ENCODE measurements around the gene NFATC2IP. TPM values are rescaled to one million over a fixed set of nuclear protein-coding genes. Genes with fewer than 3 reads are reported as not detected.

Gene NFATC2IP
- polyA plus RNA-seq, 2 of the 4 experiments (the other 2 are of a cell fraction): 29.7 to 32.2 TPM

- under 1% methylated on average over 24 of the region's 60 CpGs for WGBS (ENCODE audit: missing lambda C conversion rate)
- Histone ChIP-seq H3K4me2 (peak within 1 kb of the TSS; percentile 75), H3K9me3 (no peaks in the 10 kb centered on the region), H3K27ac (peak within 1 kb of the TSS; percentile 87 to 88), H3K4me1 (peaks cover 9% of the 10 kb centered on the region; the same call in 2 of the 3 replicates), H3K4me3 (peak within 1 kb of the TSS; percentile 65)
- FAIRE-seq (no peak), ATAC-seq (peak; percentile 84 to 91), DNase-seq (ENCODE audit: low read depth in 1 of 2, low spot score in 1 of 2) (peak; percentile 97 to 98)
- CTCF ChIA-PET: interaction anchor here (0.5 to 2.6 kb wide), 16 partner anchors 8 to 750 kb away, joined by 3 to 15 read pairs (median 4); partner anchors contain the start of gene LAT
- POLR2A ChIA-PET: interaction anchor here (0.7 to 1.3 kb wide), 6 partner anchors 10 to 152 kb away, joined by 3 to 5 read pairs (median 3); partner anchors contain the start of genes ATXN2L, LAT and NFATC2IP
- TF ChIP-seq ZSCAN20 (CRISPR knock-in tag; IDR thresholded peaks at IDR 0.05) (no peak), RCOR1 (IDR thresholded peaks at IDR 0.05; ENCODE audit: low read depth, low read length) (no peak), TP53 (CRISPR knock-in tag; IDR thresholded peaks at IDR 0.05) (no peak), PBX3 (IDR thresholded peaks at IDR 0.05) (peak; percentile 70), BCL3 (IDR thresholded peaks at IDR 0.05) (peak; percentile 77; the same call in 2 of the 3 replicates), CHD2 (IDR thresholded peaks at IDR 0.05; ENCODE audit: low read length, partially characterized antibody) (no peak), RFX5 (IDR thresholded peaks at IDR 0.05) (no peak), KDM1A (IDR thresholded peaks at IDR 0.05; ENCODE audit: low read depth) (no peak), MAX (IDR thresholded peaks at IDR 0.05) (peak; percentile 95), EP300 (IDR thresholded peaks at IDR 0.05) (no peak; a peak in 1 of 5 replicates), POLR2A (IDR thresholded peaks at IDR 0.05; ENCODE audit: low read length) (peak; percentile 69), FOSB (CRISPR knock-in tag; IDR thresholded peaks at IDR 0.05) (no peak), NR3C1 (IDR thresholded peaks at IDR 0.05) (no peak), GATA3 (IDR thresholded peaks at IDR 0.05; ENCODE audit: borderline replicate concordance) (peak; percentile 67), REST (IDR thresholded peaks at IDR 0.05) (0 out of 2 replicates have a peak, but pooled peaks have one; percentile 42), PHF8 (IDR thresholded peaks at IDR 0.05; ENCODE audit: borderline replicate concordance, low read depth) (peak; percentile 76), ATOH8 (CRISPR knock-in tag; IDR thresholded peaks at IDR 0.05; ENCODE audit: low read depth) (no peak), HOXB13 (CRISPR knock-in tag; IDR thresholded peaks at IDR 0.05; ENCODE audit: low read depth) (no peak), MAFK (IDR thresholded peaks at IDR 0.05; ENCODE audit: partially characterized antibody) (no peak), ZFP36 (IDR thresholded peaks at IDR 0.05; ENCODE audit: borderline replicate concordance, partially characterized antibody) (no peak), SMC3 (IDR thresholded peaks at IDR 0.05) (no peak), ELK1 (IDR thresholded peaks at IDR 0.05; ENCODE audit: low read depth, low read length) (no peak), HOXA7 (CRISPR knock-in tag; IDR thresholded peaks at IDR 0.05) (no peak), JUNB (IDR thresholded peaks at IDR 0.05) (no peak), FOSL2 (IDR thresholded peaks at IDR 0.05) (no peak), FOSL2 (CRISPR knock-in tag; IDR thresholded peaks at IDR 0.05) (peak; percentile 42; the same call in 1 of the 2 replicates), ZNF302 (CRISPR knock-in tag; IDR thresholded peaks at IDR 0.05) (no peak), HEYL (CRISPR knock-in tag; IDR thresholded peaks at IDR 0.05) (no peak), E2F6 (IDR thresholded peaks at IDR 0.05; ENCODE audit: borderline replicate concordance, low read depth) (peak; percentile 50; the same call in 1 of the 2 replicates), ZC3H11A (IDR thresholded peaks at IDR 0.05) (no peak), CBX2 (IDR thresholded peaks at IDR 0.05; ENCODE audit: borderline replicate concordance, low read depth) (no peak), RAD21 (conservative IDR thresholded peaks at IDR 0.05 in 1 of 2, IDR thresholded peaks at IDR 0.05 in 1 of 2) (no peak), TFCP2L1 (CRISPR knock-in tag; IDR thresholded peaks at IDR 0.05) (no peak)
Observed at GRCh38 chr16:28974437-28975157, 23.9 kb downstream of the NFATC2IP start, which contains the start of gene SPNS1. Gene SPNS1, plus strand, starts transcription at chr16:28974778. Its CDS starts 374 bp downstream, at chr16:28975152.

All from A549 (cell line).